ENCODE results near the gene CRELD1.

Gene CRELD1

DNA sequence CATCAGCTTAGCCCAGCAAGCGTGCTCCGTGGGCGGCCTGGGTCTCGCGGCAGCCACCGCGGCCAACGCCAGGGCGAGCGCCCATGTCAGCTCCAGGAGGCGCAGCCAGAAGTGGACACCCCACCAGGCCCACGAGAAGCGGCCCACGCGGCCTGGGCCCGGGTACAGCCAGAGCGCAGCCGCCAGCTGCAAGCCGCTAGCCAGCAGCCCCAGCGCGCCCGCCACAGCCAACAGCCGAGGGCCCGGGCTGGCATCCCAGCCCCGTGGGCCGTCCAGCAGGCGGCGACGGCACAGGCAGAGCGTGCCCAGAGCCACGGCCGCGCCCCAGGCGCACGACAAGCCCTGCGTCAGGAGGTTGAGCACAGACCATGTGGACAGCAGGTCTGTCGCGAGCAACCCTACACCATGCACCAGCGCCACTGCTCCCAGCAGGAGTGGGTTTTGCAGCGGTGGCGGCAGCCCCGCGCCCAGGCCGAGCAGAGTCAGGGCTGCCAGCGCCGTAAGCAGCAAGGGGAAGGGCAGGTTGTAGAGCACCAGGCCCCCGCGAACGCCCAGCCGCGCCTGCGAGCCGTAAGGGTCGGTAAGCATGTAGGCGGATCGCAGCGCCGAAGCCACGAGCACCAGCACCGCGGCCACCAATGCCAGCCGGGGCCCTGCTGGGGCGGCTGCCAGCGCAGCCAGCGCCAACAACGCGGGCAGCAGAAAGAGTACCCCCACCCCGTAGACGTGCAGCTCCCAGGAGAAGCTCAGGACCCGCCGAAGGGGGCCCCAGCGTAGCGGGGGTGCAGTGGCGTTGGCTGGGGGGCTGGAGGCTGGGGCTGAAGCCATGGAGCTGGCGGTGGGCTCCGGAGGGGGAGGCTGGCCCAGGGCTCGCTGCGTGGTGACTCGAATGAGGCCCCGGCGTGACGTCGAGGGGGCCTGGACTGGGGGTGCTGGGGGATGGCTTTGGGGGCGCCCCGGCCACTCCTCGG is 13.7 kb downstream of the CRELD1 start:
- Histone ChIP-seq H3K27me3 (ENCODE audit: control insufficient read depth in 1 of 2, insufficient read depth in 2 of 2, low read length in 2 of 2) (no peaks in the 10 kb centered on the region), H3K4me3 (ENCODE audit: low read length in 2 of 2) (peak overlapping the region; percentile 72 to 83), H3K9ac (ENCODE audit: low read length in 2 of 2) (peak overlapping the region; percentile 66 to 74), H3K36me3 (ENCODE audit: control insufficient read depth in 2 of 2, insufficient read depth in 2 of 2, low read length in 2 of 2) (peaks cover 16 to 19% of the 10 kb centered on the region in 2 donors), H3K9me3 (ENCODE audit: control insufficient read depth in 2 of 2, low read length in 2 of 2) (no peaks in the 10 kb centered on the region), H3K4me1 (ENCODE audit: control insufficient read depth, insufficient read depth, low read length) (peaks cover 30% of the 10 kb centered on the region), H3K27ac (ENCODE audit: low read length) (peak overlapping the region; percentile 82)

- Histone ChIP-seq H3K27ac (ENCODE audit: low read length) (no peak overlapping the region), H3K4me3 (ENCODE audit: low read length in 2 of 2) (no peak overlapping the region), H3K9me3 (ENCODE audit: control insufficient read depth in 2 of 2, low read length in 2 of 2) (no peaks in the 10 kb centered on the region), H3K4me1 (ENCODE audit: control insufficient read depth, insufficient read depth, low read length) (peaks cover 33% of the 10 kb centered on the region), H3K27me3 (ENCODE audit: control insufficient read depth in 1 of 2, insufficient read depth in 2 of 2, low read length in 2 of 2) (no peaks in the 10 kb centered on the region), H3K9ac (ENCODE audit: low read length in 2 of 2) (no peak overlapping the region), H3K36me3 (ENCODE audit: control insufficient read depth in 2 of 2, insufficient read depth in 2 of 2, low read length in 2 of 2) (peaks cover 9 to 10% of the 10 kb centered on the region in 2 donors)
Observed at GRCh38 chr3:9948586-9948985, 15.0 kb downstream of the CRELD1 start.

DNA sequence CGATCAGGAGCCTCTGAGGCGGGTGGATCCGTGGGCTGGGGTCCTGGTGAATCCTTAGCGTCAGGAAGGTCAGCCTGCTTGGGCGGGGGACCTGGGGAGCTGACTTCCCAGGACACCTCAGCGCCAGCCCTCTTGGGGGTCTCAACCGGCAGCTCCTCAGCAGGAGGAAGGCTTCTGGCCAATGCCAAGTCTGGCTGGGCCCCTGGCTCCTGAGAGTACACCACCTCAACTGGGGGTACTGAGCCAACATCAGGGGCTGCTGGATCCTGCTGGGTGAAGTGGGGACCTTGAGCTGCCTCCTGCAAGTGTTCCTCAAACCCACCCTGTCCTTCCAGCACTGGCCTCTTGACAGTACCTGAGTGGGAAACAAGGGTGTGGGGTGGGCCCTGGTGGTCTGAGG is 15.5 kb downstream of the CRELD1 start:
- Histone ChIP-seq H3K27ac (ENCODE audit: low read length) (no peak overlapping the region), H3K9ac (ENCODE audit: low read length in 2 of 2) (no peak overlapping the region), H3K4me3 (ENCODE audit: low read length in 2 of 2) (no peak overlapping the region)

DNA sequence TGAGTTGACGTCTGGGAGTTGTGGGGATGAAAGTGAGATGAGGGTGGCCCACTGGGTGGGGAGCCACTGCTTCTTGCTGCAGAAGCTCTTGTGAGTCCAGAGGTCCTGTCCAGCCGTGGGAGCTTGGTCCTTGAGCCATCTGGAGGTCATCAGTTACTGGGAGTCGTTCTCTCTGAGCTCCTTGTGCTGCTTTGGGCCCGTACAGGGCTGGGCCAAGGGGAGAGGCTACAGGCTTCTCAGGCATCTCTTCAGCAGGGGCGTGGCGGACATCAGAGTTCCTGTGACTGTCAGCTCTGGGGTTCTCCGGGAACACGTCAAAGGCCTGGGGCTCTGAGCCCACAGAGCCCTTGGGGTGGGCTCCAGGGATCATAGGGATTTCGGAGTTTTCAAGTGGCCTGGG is 16.0 kb downstream of the CRELD1 start:
- Histone ChIP-seq H3K4me3 (ENCODE audit: low read length in 2 of 2) (no peak overlapping the region), H3K36me3 (ENCODE audit: control insufficient read depth in 2 of 2, insufficient read depth in 2 of 2, low read length in 2 of 2) (peaks cover under 1 to 7% of the 10 kb centered on the region in 2 donors), H3K9ac (ENCODE audit: low read length in 2 of 2) (no peak overlapping the region), H3K9me3 (ENCODE audit: control insufficient read depth in 2 of 2, low read length in 2 of 2) (no peaks in the 10 kb centered on the region), H3K27me3 (ENCODE audit: control insufficient read depth in 1 of 2, insufficient read depth in 2 of 2, low read length in 2 of 2) (no peaks in the 10 kb centered on the region), H3K27ac (ENCODE audit: low read length) (no peak overlapping the region), H3K4me1 (ENCODE audit: control insufficient read depth, insufficient read depth, low read length) (peaks cover 33% of the 10 kb centered on the region)

More for the DNA sequence above, 15.5 kb downstream of the CRELD1 start:
- Histone ChIP-seq H3K9me3 (ENCODE audit: control insufficient read depth in 2 of 2, low read length in 2 of 2) (no peaks in the 10 kb centered on the region), H3K36me3 (ENCODE audit: control insufficient read depth in 2 of 2, insufficient read depth in 2 of 2, low read length in 2 of 2) (peaks cover 5 to 8% of the 10 kb centered on the region in 2 donors), H3K27me3 (ENCODE audit: control insufficient read depth in 1 of 2, insufficient read depth in 2 of 2, low read length in 2 of 2) (no peaks in the 10 kb centered on the region), H3K4me1 (ENCODE audit: control insufficient read depth, insufficient read depth, low read length) (peaks cover 33% of the 10 kb centered on the region)

DNA sequence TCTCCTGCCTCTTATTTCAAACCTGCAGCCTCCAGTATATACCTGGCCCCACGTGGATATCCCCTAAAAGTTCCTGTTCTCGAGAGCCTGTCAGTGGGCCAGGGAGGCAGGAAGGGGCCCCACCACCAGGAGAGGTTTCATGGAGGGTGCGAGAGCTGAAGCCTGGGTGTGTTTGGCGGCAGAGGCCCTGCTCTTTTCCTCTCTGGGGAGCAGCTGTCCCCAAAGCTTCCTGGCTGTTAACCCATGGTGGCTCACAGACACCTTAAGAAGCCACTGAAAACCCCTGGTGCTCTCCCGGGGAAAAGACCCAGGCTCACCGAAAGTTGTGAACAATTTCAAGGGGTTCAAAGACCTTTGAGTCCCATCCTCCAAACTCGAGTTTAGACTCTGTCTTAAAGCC is 17.5 kb downstream of the CRELD1 start:
- Histone ChIP-seq H3K9ac (ENCODE audit: low read length in 2 of 2) (no peak overlapping the region), H3K27me3 (ENCODE audit: control insufficient read depth in 1 of 2, insufficient read depth in 2 of 2, low read length in 2 of 2) (no peaks in the 10 kb centered on the region), H3K4me3 (ENCODE audit: low read length in 2 of 2) (peak overlapping the region in 1 of 2 donors; percentile 79), H3K4me1 (ENCODE audit: control insufficient read depth, insufficient read depth, low read length) (peaks cover 39% of the 10 kb centered on the region), H3K9me3 (ENCODE audit: control insufficient read depth in 2 of 2, low read length in 2 of 2) (no peaks in the 10 kb centered on the region), H3K27ac (ENCODE audit: low read length) (no peak overlapping the region), H3K36me3 (ENCODE audit: control insufficient read depth in 2 of 2, insufficient read depth in 2 of 2, low read length in 2 of 2) (peaks cover 0 to 4% of the 10 kb centered on the region in 2 donors)

GRCh38 chr3:9951598-9951961 is 17.9 kb downstream of the CRELD1 start:
- peak overlapping the region; percentile 65 to 79 for H3K4me3 ChIP-seq (ENCODE audit: low read length in 2 of 2)
- peak overlapping the region; percentile 51 to 55 for H3K9ac ChIP-seq (ENCODE audit: low read length in 2 of 2)

GRCh38 chr3:9951962-9952805 is 18.6 kb downstream of the CRELD1 start, which contains the start of gene PRRT3:
TSS of gene PRRT3 (minus strand) at chr3:9952408. CDS start at chr3:9950115, 2,293 bp downstream.
- Histone ChIP-seq H3K27me3 (ENCODE audit: control insufficient read depth in 1 of 2, insufficient read depth in 2 of 2, low read length in 2 of 2) (no peaks in the 10 kb centered on the region), H3K4me1 (ENCODE audit: control insufficient read depth, insufficient read depth, low read length) (peaks cover 34% of the 10 kb centered on the region), H3K36me3 (ENCODE audit: control insufficient read depth in 2 of 2, insufficient read depth in 2 of 2, low read length in 2 of 2) (peaks cover 0 to 4% of the 10 kb centered on the region in 2 donors), H3K4me3 (ENCODE audit: low read length in 2 of 2) (peak within 1 kb of the TSS; percentile 65 to 79), H3K9ac (ENCODE audit: low read length in 2 of 2) (peak within 1 kb of the TSS; percentile 51 to 55), H3K27ac (ENCODE audit: low read length) (no peak within 1 kb of the TSS), H3K9me3 (ENCODE audit: control insufficient read depth in 2 of 2, low read length in 2 of 2) (no peaks in the 10 kb centered on the region)

More at GRCh38 chr3:9951598-9951961, 17.9 kb downstream of the CRELD1 start:
- Histone ChIP-seq H3K27me3 (ENCODE audit: control insufficient read depth in 1 of 2, insufficient read depth in 2 of 2, low read length in 2 of 2) (no peaks in the 10 kb centered on the region), H3K36me3 (ENCODE audit: control insufficient read depth in 2 of 2, insufficient read depth in 2 of 2, low read length in 2 of 2) (peaks cover 0 to 4% of the 10 kb centered on the region in 2 donors), H3K27ac (ENCODE audit: low read length) (no peak overlapping the region), H3K4me1 (ENCODE audit: control insufficient read depth, insufficient read depth, low read length) (peaks cover 39% of the 10 kb centered on the region), H3K9me3 (ENCODE audit: control insufficient read depth in 2 of 2, low read length in 2 of 2) (no peaks in the 10 kb centered on the region)

DNA sequence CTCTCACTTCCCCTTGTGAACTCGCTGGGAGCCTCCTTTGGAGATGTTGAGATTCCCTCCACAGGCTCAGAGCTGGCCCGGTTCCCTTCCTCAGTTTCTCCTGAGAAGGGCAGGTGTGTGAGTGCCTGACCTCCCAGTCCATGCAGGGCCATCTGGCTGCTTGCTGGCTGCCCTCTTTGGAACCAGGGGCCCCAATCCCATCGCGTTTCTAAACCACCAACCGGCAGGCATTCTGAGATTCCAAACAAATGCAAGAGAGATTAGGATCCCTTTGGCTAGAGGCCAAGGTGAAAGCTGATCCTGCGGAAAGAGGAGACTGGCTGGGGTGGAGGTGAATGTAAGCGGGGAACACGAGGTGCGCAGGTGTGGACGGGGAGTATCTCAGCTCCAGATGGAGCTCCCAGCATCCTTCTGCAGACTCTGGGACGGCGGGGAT is 21.5 kb downstream of the CRELD1 start:
- peak overlapping the region; percentile 70 for H3K27ac ChIP-seq (ENCODE audit: low read length)

GRCh38 chr3:9955611-9956352 is 22.1 kb downstream of the CRELD1 start:
- peaks cover 0 to 8% of the 10 kb centered on the region in 2 donors for H3K36me3 ChIP-seq (ENCODE audit: control insufficient read depth in 2 of 2, insufficient read depth in 2 of 2, low read length in 2 of 2)
- no peak overlapping the region for H3K4me3 ChIP-seq (ENCODE audit: low read length in 2 of 2)
- no peak overlapping the region for H3K9ac ChIP-seq (ENCODE audit: low read length in 2 of 2)
- H3K27ac ChIP-seq (ENCODE audit: low read length): peak overlapping the region; percentile 70
- H3K4me1 ChIP-seq (ENCODE audit: control insufficient read depth, insufficient read depth, low read length): peaks cover 24% of the 10 kb centered on the region
- no peaks in the 10 kb centered on the region for H3K27me3 ChIP-seq (ENCODE audit: control insufficient read depth in 1 of 2, insufficient read depth in 2 of 2, low read length in 2 of 2)
- H3K9me3 ChIP-seq (ENCODE audit: control insufficient read depth in 2 of 2, low read length in 2 of 2): no peaks in the 10 kb centered on the region

More for the DNA sequence above, 21.5 kb downstream of the CRELD1 start:
- H3K27me3 ChIP-seq (ENCODE audit: control insufficient read depth in 1 of 2, insufficient read depth in 2 of 2, low read length in 2 of 2): no peaks in the 10 kb centered on the region
- no peak overlapping the region for H3K9ac ChIP-seq (ENCODE audit: low read length in 2 of 2)
- H3K36me3 ChIP-seq (ENCODE audit: control insufficient read depth in 2 of 2, insufficient read depth in 2 of 2, low read length in 2 of 2): peaks cover 0 to 4% of the 10 kb centered on the region in 2 donors
- H3K9me3 ChIP-seq (ENCODE audit: control insufficient read depth in 2 of 2, low read length in 2 of 2): no peaks in the 10 kb centered on the region
- H3K4me1 ChIP-seq (ENCODE audit: control insufficient read depth, insufficient read depth, low read length): peaks cover 24% of the 10 kb centered on the region
- H3K4me3 ChIP-seq (ENCODE audit: low read length in 2 of 2): no peak overlapping the region

GRCh38 chr3:9957214-9957613 is 23.6 kb downstream of the CRELD1 start:
- Histone ChIP-seq H3K36me3 (ENCODE audit: control insufficient read depth in 2 of 2, insufficient read depth in 2 of 2, low read length in 2 of 2) (peaks cover 3 to 13% of the 10 kb centered on the region in 2 donors), H3K4me3 (ENCODE audit: low read length in 2 of 2) (no peak overlapping the region)

More at GRCh38 chr3:9957214-9957613, 23.6 kb downstream of the CRELD1 start:
- Histone ChIP-seq H3K4me1 (ENCODE audit: control insufficient read depth, insufficient read depth, low read length) (peaks cover 16% of the 10 kb centered on the region), H3K27me3 (ENCODE audit: control insufficient read depth in 1 of 2, insufficient read depth in 2 of 2, low read length in 2 of 2) (no peaks in the 10 kb centered on the region), H3K9ac (ENCODE audit: low read length in 2 of 2) (no peak overlapping the region), H3K27ac (ENCODE audit: low read length) (no peak overlapping the region), H3K9me3 (ENCODE audit: control insufficient read depth in 2 of 2, low read length in 2 of 2) (no peaks in the 10 kb centered on the region)
